WTC11 (cell line): ENCODE data around the gene CFAP97. TPM values are rescaled to one million over a fixed set of nuclear protein-coding genes. Genes with fewer than 3 reads are reported as not detected.

Experiments used
- ATF6 ChIP-seq: sonication (generic); formaldehyde crosslinking; IDR thresholded peaks from 2 replicates; pipeline ENCODE4 v1.8.1; 2023; ENCODE audit warnings: mild to moderate bottlenecking, missing genetic modification reagents
- CBFB ChIP-seq: sonication (generic); formaldehyde crosslinking; IDR thresholded peaks from 2 replicates; pipeline ENCODE4 v1.8.1; 2022; ENCODE audit warnings: mild to moderate bottlenecking, low read depth, missing genetic modification reagents
- CREB1 ChIP-seq: sonication (generic); formaldehyde crosslinking; IDR thresholded peaks from 2 replicates; pipeline ENCODE4 v1.8.0; 2023; ENCODE audit warnings: mild to moderate bottlenecking, missing genetic modification reagents
- E2F1 ChIP-seq: sonication (generic); formaldehyde crosslinking; IDR thresholded peaks from 2 replicates; pipeline ENCODE4 v1.8.0; 2022; ENCODE audit warnings: mild to moderate bottlenecking, missing genetic modification reagents
- E2F4 ChIP-seq: sonication (generic); formaldehyde crosslinking; IDR thresholded peaks from 2 replicates; pipeline ENCODE4 v1.8.1; 2022; ENCODE audit warnings: low read depth, mild to moderate bottlenecking, moderate library complexity, missing genetic modification reagents, borderline replicate concordance
- EMX1 ChIP-seq: fragments of 250-450 bp; sonication (Bioruptor Pico); IDR thresholded peaks from 2 replicates; pipeline ENCODE4 v1.8.0; 2021; ENCODE audit warnings: mild to moderate bottlenecking
- ETV6 ChIP-seq: sonication (generic); formaldehyde crosslinking; IDR thresholded peaks from 2 replicates; pipeline ENCODE4 v1.8.1; 2022; ENCODE audit warnings: mild to moderate bottlenecking, missing genetic modification reagents
- FOXJ3 ChIP-seq: sonication (generic); formaldehyde crosslinking; IDR thresholded peaks from 2 replicates; pipeline ENCODE4 v1.9.0; 2021; ENCODE audit warnings: missing genetic modification reagents, mild to moderate bottlenecking, borderline replicate concordance
- FOXP1 ChIP-seq: sonication (generic); formaldehyde crosslinking; IDR thresholded peaks from 2 replicates; pipeline ENCODE4 v1.8.0; 2022; ENCODE audit warnings: missing genetic modification reagents, mild to moderate bottlenecking, moderate library complexity, borderline replicate concordance
- HMGA2 ChIP-seq: fragments of 250-450 bp; sonication (Bioruptor Pico); IDR thresholded peaks from 2 replicates; pipeline ENCODE4 v1.4.0; 2021; ENCODE audit warnings: mild to moderate bottlenecking, moderate library complexity
- IRF2 ChIP-seq: sonication (generic); formaldehyde crosslinking; IDR thresholded peaks from 2 replicates; pipeline ENCODE4 v1.8.0; 2022; ENCODE audit warnings: low read depth, missing genetic modification reagents, borderline replicate concordance
- JAZF1 ChIP-seq: fragments of 250-450 bp; sonication (Bioruptor Pico); IDR thresholded peaks from 2 replicates; pipeline ENCODE4 v1.9.0; 2021; ENCODE audit warnings: moderate library complexity, mild to moderate bottlenecking, inconsistent platforms
- KAT7 ChIP-seq: sonication (generic); formaldehyde crosslinking; IDR thresholded peaks from 2 replicates; pipeline ENCODE4 v1.8.1; 2023; ENCODE audit warnings: missing genetic modification reagents, mild to moderate bottlenecking, borderline replicate concordance
- MLX ChIP-seq: sonication (generic); formaldehyde crosslinking; IDR thresholded peaks from 2 replicates; pipeline ENCODE4 v1.8.1; 2023; ENCODE audit warnings: mild to moderate bottlenecking, missing genetic modification reagents, moderate library complexity
- NR1H2 ChIP-seq: sonication (generic); formaldehyde crosslinking; IDR thresholded peaks from 2 replicates; pipeline ENCODE4 v1.9.0; 2021; ENCODE audit warnings: mild to moderate bottlenecking, moderate library complexity, missing genetic modification reagents
- PRRX2 ChIP-seq: fragments of 250-450 bp; sonication (Bioruptor Pico); IDR thresholded peaks from 2 replicates; pipeline ENCODE4 v1.8.0; 2021; ENCODE audit warnings: mild to moderate bottlenecking
- RELA ChIP-seq: sonication (generic); formaldehyde crosslinking; IDR thresholded peaks from 2 replicates; pipeline ENCODE4 v1.8.1; 2022; ENCODE audit warnings: missing genetic modification reagents, mild to moderate bottlenecking, borderline replicate concordance
- SMAD3 ChIP-seq: sonication (generic); formaldehyde crosslinking; IDR thresholded peaks from 2 replicates; pipeline ENCODE4 v1.8.0; 2022; ENCODE audit warnings: missing genetic modification reagents, mild to moderate bottlenecking, borderline replicate concordance
- USF2 ChIP-seq: sonication (generic); formaldehyde crosslinking; IDR thresholded peaks from 2 replicates; pipeline ENCODE4 v1.8.1; 2023; ENCODE audit warnings: mild to moderate bottlenecking, missing genetic modification reagents, moderate library complexity
- ZNF232 ChIP-seq: sonication (generic); formaldehyde crosslinking; IDR thresholded peaks from 2 replicates; pipeline ENCODE4 v1.8.0; 2022; ENCODE audit warnings: mild to moderate bottlenecking, missing genetic modification reagents
- ZSCAN18 ChIP-seq: fragments of 250-450 bp; sonication (Bioruptor Pico); IDR thresholded peaks from 2 replicates; pipeline ENCODE4 v2.1.2; 2022; ENCODE audit warnings: mild to moderate bottlenecking, moderate library complexity
- total RNA-seq: library from RNA; stranded (reverse); gene quantifications from 3 replicates; pipeline ENCODE4 v1.2.3, GENCODE V29; 2021
- TF ChIP-seq, protein P1 (sequence below): sonication (generic); formaldehyde crosslinking; IDR thresholded peaks from 2 replicates; pipeline ENCODE4 v1.8.1; 2022; ENCODE audit warnings: missing genetic modification reagents, borderline replicate concordance
- TF ChIP-seq, protein P2 (sequence below): sonication (generic); formaldehyde crosslinking; IDR thresholded peaks from 2 replicates; pipeline ENCODE4 v1.8.1; 2023; ENCODE audit warnings: mild to moderate bottlenecking, missing genetic modification reagents
- TF ChIP-seq, protein P3 (sequence below): sonication (generic); formaldehyde crosslinking; IDR thresholded peaks from 2 replicates; pipeline ENCODE4 v1.8.0; 2022; ENCODE audit warnings: mild to moderate bottlenecking, missing genetic modification reagents

CFAP97 gene
- total RNA-seq, 1 experiment from 2014 or later = 40.3 TPM

DNA sequence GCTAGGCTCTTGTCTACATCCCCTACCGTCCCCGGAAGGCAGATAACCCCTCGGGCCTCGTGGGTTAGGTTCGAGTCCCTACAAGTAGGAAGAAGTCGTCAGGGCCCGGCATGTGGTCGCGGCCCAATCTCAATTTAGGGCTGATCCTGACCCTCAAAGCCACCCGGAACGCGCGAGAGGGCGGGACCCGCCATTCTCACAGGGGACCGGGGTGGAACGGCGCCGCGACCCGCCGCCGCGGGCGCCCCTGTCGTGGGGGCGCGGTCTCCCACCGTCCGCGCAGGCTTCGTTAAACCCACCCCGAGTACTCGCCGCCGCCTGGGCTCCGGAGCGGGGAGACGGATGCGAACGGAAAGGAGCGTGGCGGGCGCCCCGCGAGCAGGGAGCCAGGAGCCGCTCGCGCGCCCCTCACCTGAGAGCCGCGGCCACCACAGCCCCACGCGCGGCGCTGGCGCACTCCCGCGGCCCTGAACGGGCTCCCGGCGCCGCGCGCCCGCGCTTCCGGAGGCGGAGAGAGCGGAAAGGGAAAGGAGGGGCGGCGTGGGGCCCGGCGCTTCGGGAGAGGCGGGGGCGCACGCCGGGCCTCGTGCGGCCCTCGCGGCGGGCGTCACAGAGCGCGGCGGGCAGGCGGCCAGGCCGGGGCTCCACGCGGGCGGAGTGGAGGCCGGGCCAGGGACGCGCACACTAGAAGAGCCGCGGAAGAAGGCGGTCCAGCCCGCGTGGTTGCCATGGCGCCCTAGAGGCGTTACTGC is at the start of gene CFAP97 (continued):
- TF ChIP-seq CBFB (CRISPR knock-in tag) = no peak
- TF ChIP-seq MLX (CRISPR knock-in tag) = no peak
- TF ChIP-seq FOXP1 (CRISPR knock-in tag) = no peak; the same call in 1 of the 2 replicates
- TF ChIP-seq, protein P1, sequence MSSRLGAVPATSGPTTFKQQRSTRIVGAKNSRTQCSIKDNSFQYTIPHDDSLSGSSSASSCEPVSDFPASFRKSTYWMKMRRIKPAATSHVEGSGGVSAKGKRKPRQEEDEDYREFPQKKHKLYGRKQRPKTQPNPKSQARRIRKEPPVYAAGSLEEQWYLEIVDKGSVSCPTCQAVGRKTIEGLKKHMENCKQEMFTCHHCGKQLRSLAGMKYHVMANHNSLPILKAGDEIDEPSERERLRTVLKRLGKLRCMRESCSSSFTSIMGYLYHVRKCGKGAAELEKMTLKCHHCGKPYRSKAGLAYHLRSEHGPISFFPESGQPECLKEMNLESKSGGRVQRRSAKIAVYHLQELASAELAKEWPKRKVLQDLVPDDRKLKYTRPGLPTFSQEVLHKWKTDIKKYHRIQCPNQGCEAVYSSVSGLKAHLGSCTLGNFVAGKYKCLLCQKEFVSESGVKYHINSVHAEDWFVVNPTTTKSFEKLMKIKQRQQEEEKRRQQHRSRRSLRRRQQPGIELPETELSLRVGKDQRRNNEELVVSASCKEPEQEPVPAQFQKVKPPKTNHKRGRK (CRISPR knock-in tag) = no peak
- TF ChIP-seq E2F4 = no peak
- no peak for TF ChIP-seq JAZF1 (CRISPR knock-in tag)
- 0 out of 2 replicates have a peak, but pooled peaks have one; percentile 41 for TF ChIP-seq IRF2 (CRISPR knock-in tag)
- no peak for TF ChIP-seq USF2 (CRISPR knock-in tag)
- no peak for TF ChIP-seq CREB1 (CRISPR knock-in tag)
- TF ChIP-seq FOXJ3 (CRISPR knock-in tag) = no peak
- no peak for TF ChIP-seq ETV6 (CRISPR knock-in tag)
- TF ChIP-seq PRRX2 (CRISPR knock-in tag) = no peak
- TF ChIP-seq, protein P2, sequence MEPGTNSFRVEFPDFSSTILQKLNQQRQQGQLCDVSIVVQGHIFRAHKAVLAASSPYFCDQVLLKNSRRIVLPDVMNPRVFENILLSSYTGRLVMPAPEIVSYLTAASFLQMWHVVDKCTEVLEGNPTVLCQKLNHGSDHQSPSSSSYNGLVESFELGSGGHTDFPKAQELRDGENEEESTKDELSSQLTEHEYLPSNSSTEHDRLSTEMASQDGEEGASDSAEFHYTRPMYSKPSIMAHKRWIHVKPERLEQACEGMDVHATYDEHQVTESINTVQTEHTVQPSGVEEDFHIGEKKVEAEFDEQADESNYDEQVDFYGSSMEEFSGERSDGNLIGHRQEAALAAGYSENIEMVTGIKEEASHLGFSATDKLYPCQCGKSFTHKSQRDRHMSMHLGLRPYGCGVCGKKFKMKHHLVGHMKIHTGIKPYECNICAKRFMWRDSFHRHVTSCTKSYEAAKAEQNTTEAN (CRISPR knock-in tag) = no peak
- no peak for TF ChIP-seq ATF6 (CRISPR knock-in tag)
- TF ChIP-seq RELA (CRISPR knock-in tag) = no peak
- no peak for TF ChIP-seq NR1H2
- TF ChIP-seq, protein P3, sequence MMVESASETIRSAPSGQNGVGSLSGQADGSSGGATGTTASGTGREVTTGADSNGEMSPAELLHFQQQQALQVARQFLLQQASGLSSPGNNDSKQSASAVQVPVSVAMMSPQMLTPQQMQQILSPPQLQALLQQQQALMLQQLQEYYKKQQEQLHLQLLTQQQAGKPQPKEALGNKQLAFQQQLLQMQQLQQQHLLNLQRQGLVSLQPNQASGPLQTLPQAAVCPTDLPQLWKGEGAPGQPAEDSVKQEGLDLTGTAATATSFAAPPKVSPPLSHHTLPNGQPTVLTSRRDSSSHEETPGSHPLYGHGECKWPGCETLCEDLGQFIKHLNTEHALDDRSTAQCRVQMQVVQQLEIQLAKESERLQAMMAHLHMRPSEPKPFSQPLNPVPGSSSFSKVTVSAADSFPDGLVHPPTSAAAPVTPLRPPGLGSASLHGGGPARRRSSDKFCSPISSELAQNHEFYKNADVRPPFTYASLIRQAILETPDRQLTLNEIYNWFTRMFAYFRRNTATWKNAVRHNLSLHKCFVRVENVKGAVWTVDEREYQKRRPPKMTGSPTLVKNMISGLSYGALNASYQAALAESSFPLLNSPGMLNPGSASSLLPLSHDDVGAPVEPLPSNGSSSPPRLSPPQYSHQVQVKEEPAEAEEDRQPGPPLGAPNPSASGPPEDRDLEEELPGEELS (CRISPR knock-in tag) = peak; percentile 73
- TF ChIP-seq HMGA2 (CRISPR knock-in tag) = no peak
- TF ChIP-seq SMAD3 (CRISPR knock-in tag) = no peak
- no peak for TF ChIP-seq ZSCAN18 (CRISPR knock-in tag)
- TF ChIP-seq EMX1 (CRISPR knock-in tag) = no peak
- TF ChIP-seq KAT7 (CRISPR knock-in tag) = peak; percentile 81; the same call in 1 of the 2 replicates
- TF ChIP-seq E2F1 (CRISPR knock-in tag) = no peak
- TF ChIP-seq ZNF232 (CRISPR knock-in tag) = no peak
